Measurements from ENCODE around the gene CCDC171.

DNA sequence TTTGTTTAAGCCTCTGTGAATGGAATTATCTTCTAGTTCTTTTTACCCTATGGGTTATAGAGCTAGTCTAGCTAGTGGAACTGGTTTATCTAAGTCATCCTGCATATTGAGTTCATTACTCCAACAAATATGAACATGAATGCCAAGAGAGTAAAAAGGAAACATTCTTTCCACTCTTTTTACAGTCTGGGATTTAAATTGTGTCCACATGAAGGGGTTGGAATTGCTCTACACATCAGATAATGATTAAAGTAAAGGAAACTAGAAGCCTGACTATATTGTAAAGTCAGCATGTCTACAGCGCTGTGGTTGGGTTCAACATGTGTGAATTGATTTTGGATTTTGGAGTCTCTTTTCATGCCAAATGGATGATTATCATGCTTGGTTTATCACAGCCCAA is 173.1 kb downstream of the CCDC171 start:
- TF ChIP-seq POLR2A (IDR thresholded peaks at IDR 0.05): no peak
- TF ChIP-seq, protein P1, sequence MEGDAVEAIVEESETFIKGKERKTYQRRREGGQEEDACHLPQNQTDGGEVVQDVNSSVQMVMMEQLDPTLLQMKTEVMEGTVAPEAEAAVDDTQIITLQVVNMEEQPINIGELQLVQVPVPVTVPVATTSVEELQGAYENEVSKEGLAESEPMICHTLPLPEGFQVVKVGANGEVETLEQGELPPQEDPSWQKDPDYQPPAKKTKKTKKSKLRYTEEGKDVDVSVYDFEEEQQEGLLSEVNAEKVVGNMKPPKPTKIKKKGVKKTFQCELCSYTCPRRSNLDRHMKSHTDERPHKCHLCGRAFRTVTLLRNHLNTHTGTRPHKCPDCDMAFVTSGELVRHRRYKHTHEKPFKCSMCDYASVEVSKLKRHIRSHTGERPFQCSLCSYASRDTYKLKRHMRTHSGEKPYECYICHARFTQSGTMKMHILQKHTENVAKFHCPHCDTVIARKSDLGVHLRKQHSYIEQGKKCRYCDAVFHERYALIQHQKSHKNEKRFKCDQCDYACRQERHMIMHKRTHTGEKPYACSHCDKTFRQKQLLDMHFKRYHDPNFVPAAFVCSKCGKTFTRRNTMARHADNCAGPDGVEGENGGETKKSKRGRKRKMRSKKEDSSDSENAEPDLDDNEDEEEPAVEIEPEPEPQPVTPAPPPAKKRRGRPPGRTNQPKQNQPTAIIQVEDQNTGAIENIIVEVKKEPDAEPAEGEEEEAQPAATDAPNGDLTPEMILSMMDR (IDR thresholded peaks at IDR 0.05): no peak
- TF ChIP-seq POLR2AphosphoS5 (IDR thresholded peaks at IDR 0.05): no peak
- no peak for TF ChIP-seq EP300 (IDR thresholded peaks at IDR 0.05)
